ENCODE results near the gene MS4A2.
"Not testable (repeated sequence)": the region's sequence is repeated elsewhere in the genome, so short reads cannot be mapped to it uniquely, and the experiment has no call there.

- TF ChIP-seq EZH2 (IDR thresholded peaks at IDR 0.05); POLR2AphosphoS5 (IDR thresholded peaks at IDR 0.05; ENCODE audit: borderline replicate concordance, low read depth, low read length): not testable (repeated sequence)
Measured at GRCh38 chr11:60104471-60105115, 16.1 kb downstream of the MS4A2 start.
